ENCODE results near the gene DIS3L2. TPM values are rescaled to one million over a fixed set of nuclear protein-coding genes. Genes with fewer than 3 reads are reported as not detected.

Gene DIS3L2
- total RNA-seq, 2 donors from 2014 or later: 33.5 to 35.5 TPM

GRCh38 chr2:231988179-231988866 lies 26.8 kb downstream of the DIS3L2 start:
- DNase-seq: no peak
- intact Hi-C loops (cut with DNase I, micrococcal nuclease): no loop called here
- no peak for ATAC-seq

GRCh38 chr2:231991664-231992063 lies 30.2 kb downstream of the DIS3L2 start:
- DNase-seq: no peak
- intact Hi-C loops (cut with DNase I, micrococcal nuclease): no loop called here
- no peak for ATAC-seq

- ATAC-seq (no peak), DNase-seq (no peak)
- intact Hi-C loops (cut with DNase I, micrococcal nuclease): no loop called here
Observed at GRCh38 chr2:231992888-231993287, 31.4 kb downstream of the DIS3L2 start.

GRCh38 chr2:231996797-231997540 lies 35.5 kb downstream of the DIS3L2 start:
- ATAC-seq (no peak), DNase-seq (no peak)
- intact Hi-C loops (cut with DNase I, micrococcal nuclease): no loop called here

- ATAC-seq (no peak), DNase-seq (no peak)
- intact Hi-C loops (cut with DNase I, micrococcal nuclease): no loop called here
Observed at GRCh38 chr2:231998046-231998445, 36.5 kb downstream of the DIS3L2 start.

- no peak for DNase-seq
- ATAC-seq: no peak
- intact Hi-C loops (cut with DNase I, micrococcal nuclease): no loop called here
Observed at GRCh38 chr2:232000439-232000838, 38.9 kb downstream of the DIS3L2 start.

- DNase-seq (no peak), ATAC-seq (no peak)
- intact Hi-C loops (cut with DNase I, micrococcal nuclease): no loop called here
Observed at GRCh38 chr2:232001073-232001472, 39.6 kb downstream of the DIS3L2 start.

- no peak for DNase-seq
- intact Hi-C loops (cut with DNase I, micrococcal nuclease): no loop called here
- no peak for ATAC-seq
Observed at GRCh38 chr2:232006253-232006652, 44.7 kb downstream of the DIS3L2 start.

GRCh38 chr2:232008907-232009638 lies 47.6 kb downstream of the DIS3L2 start:
- DNase-seq (no peak), ATAC-seq (no peak)
- intact Hi-C loops (cut with DNase I, micrococcal nuclease): no loop called here

GRCh38 chr2:232009639-232010274 lies 48.2 kb downstream of the DIS3L2 start:
- intact Hi-C loops (cut with DNase I, micrococcal nuclease): no loop called here
- ATAC-seq: no peak
- DNase-seq: no peak

GRCh38 chr2:232013701-232014353 lies 52.3 kb downstream of the DIS3L2 start:
- ATAC-seq: no peak
- DNase-seq: peak in 1 of 2 donors; percentile 8
- intact Hi-C loops (cut with DNase I, micrococcal nuclease): no loop called here

GRCh38 chr2:232014681-232015080 lies 53.2 kb downstream of the DIS3L2 start:
- ATAC-seq (no peak), DNase-seq (no peak)
- intact Hi-C loops (cut with DNase I, micrococcal nuclease): no loop called here

- ATAC-seq (no peak), DNase-seq (no peak)
- intact Hi-C loops (cut with DNase I, micrococcal nuclease): no loop called here
Observed at GRCh38 chr2:232018181-232018580, 56.7 kb downstream of the DIS3L2 start.

GRCh38 chr2:232022718-232023117 lies 61.2 kb downstream of the DIS3L2 start:
- DNase-seq (no peak), ATAC-seq (peak; percentile 71)
- intact Hi-C loops (cut with DNase I, micrococcal nuclease): no loop called here

GRCh38 chr2:232023426-232023825 lies 61.9 kb downstream of the DIS3L2 start:
- DNase-seq (no peak), ATAC-seq (no peak)
- intact Hi-C loops (cut with DNase I, micrococcal nuclease): no loop called here

- no peak for ATAC-seq
- no peak for DNase-seq
- intact Hi-C loops (cut with DNase I, micrococcal nuclease): no loop called here
Observed at GRCh38 chr2:232024457-232024856, 62.9 kb downstream of the DIS3L2 start.

GRCh38 chr2:232026910-232027309 lies 65.4 kb downstream of the DIS3L2 start:
- no peak for DNase-seq
- ATAC-seq: no peak
- intact Hi-C loops (cut with DNase I, micrococcal nuclease): no loop called here

- intact Hi-C loops (cut with DNase I, micrococcal nuclease): no loop called here
- no peak for DNase-seq
- ATAC-seq: no peak
Observed at GRCh38 chr2:232027530-232027929, 66.0 kb downstream of the DIS3L2 start.

GRCh38 chr2:232028071-232028470 lies 66.6 kb downstream of the DIS3L2 start:
- ATAC-seq (no peak), DNase-seq (no peak)
- intact Hi-C loops (cut with DNase I, micrococcal nuclease): no loop called here
